HepG2 (cell line): ENCODE results near the gene PHF23. TPM values are rescaled to one million over a fixed set of nuclear protein-coding genes. Genes with fewer than 3 reads are reported as not detected.

Source experiments
- CHCHD3 ChIP-seq: sonication (generic); formaldehyde crosslinking; IDR thresholded peaks from 2 replicates; pipeline ENCODE4 v1.8.0; 2022; ENCODE audit warnings: mild to moderate bottlenecking, missing genetic modification reagents, moderate library complexity
- CHD2 ChIP-seq: IDR thresholded peaks from 2 replicates; pipeline ENCODE4 v1.6.1; 2011; ENCODE audit warnings: low read depth, low read length, improper control_type of control experiment
- CHD4 ChIP-seq: fragments of 200-600 bp; sonication (generic); IDR thresholded peaks from 2 replicates; pipeline ENCODE4 v1.7.0; 2017; ENCODE audit warnings: mild to moderate bottlenecking, low read length, borderline replicate concordance
- DMAP1 ChIP-seq: IDR thresholded peaks from 2 replicates; pipeline ENCODE4 v1.6.1; 2016
- GZF1 ChIP-seq: sonication (generic); formaldehyde crosslinking; IDR thresholded peaks from 2 replicates; pipeline ENCODE4 v1.5.1; 2020; ENCODE audit warnings: mild to moderate bottlenecking, missing genetic modification reagents
- HNRNPLL ChIP-seq: fragments of 200-400 bp; formaldehyde crosslinking; IDR thresholded peaks from 2 replicates; pipeline ENCODE4 v1.6.1; 2017; ENCODE audit warnings: mild to moderate bottlenecking, low read depth, low read length; ENCODE audit not compliant: poor library complexity, severe bottlenecking
- MAFK ChIP-seq, 2 experiments: IDR thresholded peaks in 1 of 2; conservative IDR thresholded peaks in 1 of 2; 2 replicates each; pipeline ENCODE4 v1.6.1; 2011; ENCODE audit warnings: improper control_type of control experiment in 2 of 2, low read length in 2 of 2
- MED1 ChIP-seq: sonication (generic); formaldehyde crosslinking; IDR thresholded peaks from 2 replicates; pipeline ENCODE4 v1.4.0; 2020; ENCODE audit warnings: missing genetic modification reagents
- MTA3 ChIP-seq: sonication (generic); formaldehyde crosslinking; IDR thresholded peaks from 2 replicates; pipeline ENCODE4 v1.4.0; 2020; ENCODE audit warnings: missing genetic modification reagents
- NR2F1 ChIP-seq, 2 experiments: fragments of 450-650 bp in 1 of 2; formaldehyde crosslinking in 1 of 2; IDR thresholded peaks; 2 replicates each; pipeline versions ENCODE4 v1.5.0 to v1.6.1; 2016 to 2020; ENCODE audit warnings: mild to moderate bottlenecking in 1 of 2, missing compliant biosample characterization in 1 of 2, missing genetic modification reagents in 1 of 2, moderate library complexity in 1 of 2
- REXO4 ChIP-seq: sonication (generic); formaldehyde crosslinking; IDR thresholded peaks from 2 replicates; pipeline ENCODE4 v1.8.0; 2022; ENCODE audit warnings: missing genetic modification reagents, mild to moderate bottlenecking, borderline replicate concordance
- SRSF1 ChIP-seq: fragments of 200-400 bp; formaldehyde crosslinking; optimal IDR thresholded peaks from 2 replicates; pipeline ENCODE3; 2017; ENCODE audit warnings: mild to moderate bottlenecking, low read depth, low read length, moderate library complexity
- ZC3H13 ChIP-seq: sonication (generic); formaldehyde crosslinking; IDR thresholded peaks from 2 replicates; pipeline ENCODE4 v1.8.1; 2023; ENCODE audit warnings: mild to moderate bottlenecking, missing genetic modification reagents, moderate library complexity
- ZFX ChIP-seq: sonication (generic); formaldehyde crosslinking; IDR thresholded peaks from 2 replicates; pipeline ENCODE4 v1.4.0; 2020; ENCODE audit warnings: mild to moderate bottlenecking, low read depth, missing genetic modification reagents, moderate library complexity
- ZNF180 ChIP-seq: sonication (generic); formaldehyde crosslinking; IDR thresholded peaks from 2 replicates; pipeline ENCODE4 v1.4.0; 2020; ENCODE audit warnings: low read depth, missing genetic modification reagents, borderline replicate concordance
- ZNF230 ChIP-seq: sonication (generic); formaldehyde crosslinking; IDR thresholded peaks from 2 replicates; pipeline ENCODE4 v1.4.0; 2020; ENCODE audit warnings: mild to moderate bottlenecking, missing genetic modification reagents
- ZNF329 ChIP-seq: sonication (generic); formaldehyde crosslinking; IDR thresholded peaks from 2 replicates; pipeline ENCODE4 v1.9.0; 2021; ENCODE audit warnings: low read depth, mild to moderate bottlenecking, missing genetic modification reagents
- ZNF558 ChIP-seq: sonication (generic); formaldehyde crosslinking; IDR thresholded peaks from 2 replicates; pipeline ENCODE4 v1.9.0; 2022; ENCODE audit warnings: mild to moderate bottlenecking, missing genetic modification reagents, borderline replicate concordance
- ZNF605 ChIP-seq: sonication (generic); formaldehyde crosslinking; IDR thresholded peaks from 2 replicates; pipeline ENCODE4 v1.8.0; 2022; ENCODE audit warnings: mild to moderate bottlenecking, missing genetic modification reagents
- ZNF724P ChIP-seq: sonication (generic); formaldehyde crosslinking; IDR thresholded peaks from 2 replicates; pipeline ENCODE4 v1.8.0; 2022; ENCODE audit warnings: missing genetic modification reagents, borderline replicate concordance
- polyA plus RNA-seq, 8 experiments: library from polyadenylated mRNA; depleted of rRNA in 3 of 8; stranded (reverse) in 7 of 8; unstranded in 1 of 8; fragments of >200 nt; fragmentation: Illumina TruSeq in 4 of 8; extraction: Trizol in 4 of 8; gene quantifications; 2 replicates each; pipeline versions ENCODE4 v1.2.1 to v1.2.3, GENCODE V29; 2011 to 2016; ENCODE audit warnings: low read depth in 4 of 8, missing spikeins in 1 of 8, mixed read lengths in 1 of 8; ENCODE audit not compliant: insufficient read depth in 1 of 8
- total RNA-seq, 5 experiments: library from RNA; depleted of rRNA; stranded (reverse); fragments of >200 nt; fragmentation: Illumina TruSeq; extraction: Trizol; gene quantifications; 2 replicates each; pipeline ENCODE4 v1.2.3, GENCODE V29; 2016; ENCODE audit warnings: low read depth in 1 of 5
- TF ChIP-seq, protein P1 (sequence below): sonication (generic); formaldehyde crosslinking; IDR thresholded peaks from 2 replicates; pipeline ENCODE4 v1.5.1; 2020; ENCODE audit warnings: mild to moderate bottlenecking, missing genetic modification reagents, borderline replicate concordance
- TF ChIP-seq, protein P2 (sequence below): sonication (generic); formaldehyde crosslinking; IDR thresholded peaks from 2 replicates; pipeline ENCODE4 v1.4.0; 2020; ENCODE audit warnings: missing genetic modification reagents, mild to moderate bottlenecking, borderline replicate concordance

PHF23 gene
- total and polyA plus RNA-seq, 2 of the 13 experiments (the other 11 are each of a cell fraction or from before 2014, with no cell fraction given) = 27.6 to 33.2 TPM

DNA sequence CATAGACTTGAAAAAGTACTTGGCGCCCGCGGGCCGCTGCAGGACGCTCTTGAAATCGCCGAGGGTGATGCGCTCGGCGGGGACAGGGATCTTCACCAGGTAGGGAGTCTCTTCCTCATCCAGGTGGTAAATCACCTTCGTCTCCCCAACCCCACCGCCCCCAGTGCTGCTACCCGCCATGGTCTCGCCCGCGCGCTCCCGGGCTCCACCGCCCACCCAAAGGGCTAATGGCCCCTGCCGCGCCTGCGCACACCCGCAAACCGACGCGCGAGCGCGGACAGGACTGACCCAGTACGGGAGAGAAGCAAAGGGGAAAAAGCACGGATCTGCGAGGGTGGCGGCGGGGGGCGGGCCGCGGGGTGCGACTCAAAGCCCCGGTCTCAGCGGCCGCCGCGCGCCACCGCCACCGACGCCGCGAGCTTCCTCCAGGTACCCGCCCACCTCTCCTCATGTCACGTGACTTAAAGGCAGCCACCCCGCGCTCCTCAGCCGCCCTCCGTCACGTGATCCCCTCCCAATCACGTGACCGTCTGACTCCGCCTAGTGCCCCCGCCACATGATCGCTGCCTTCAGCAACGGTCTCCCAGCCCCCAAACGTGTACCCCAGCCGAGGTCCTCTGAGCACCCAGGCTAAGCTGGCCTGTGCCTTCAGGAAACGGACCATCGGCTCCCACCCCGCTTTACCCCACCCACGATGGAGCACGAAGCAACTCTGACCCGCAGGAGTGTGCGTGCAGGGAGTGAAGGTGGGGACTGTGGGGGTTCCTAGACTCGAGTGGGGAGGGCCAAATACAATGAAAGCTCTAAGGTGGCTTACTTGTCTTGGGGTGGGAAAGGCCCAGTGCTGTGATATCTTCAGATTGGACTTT is 4.9 kb downstream of the PHF23 start, which contains the start of gene DVL2 (continued):
- TF ChIP-seq MTA3 (no peak), NR2F1 (CRISPR knock-in tag; IDR thresholded peaks at IDR 0.05) (0 out of 4 replicates have a peak, but pooled peaks of 1 of the 2 experiments have one; percentile 28), ZNF605 (0 out of 2 replicates have a peak, but pooled peaks have one; percentile 46), ZNF230 (CRISPR knock-in tag) (no peak), ZFX (CRISPR knock-in tag) (peak; percentile 63; the same call in 1 of the 2 replicates), MED1 (CRISPR knock-in tag) (peak; percentile 91), ZNF329 (CRISPR knock-in tag) (no peak), ZC3H13 (CRISPR knock-in tag) (peak; percentile 100), CHD4 (no peak), REXO4 (CRISPR knock-in tag) (no peak), CHCHD3 (no peak), GZF1 (CRISPR knock-in tag) (no peak), DMAP1 (0 out of 2 replicates have a peak, but pooled peaks have one; percentile 58), SRSF1 (peak; percentile 75), MAFK (conservative IDR thresholded peaks at IDR 0.05 in 1 of 2, IDR thresholded peaks at IDR 0.05 in 1 of 2; ENCODE audit: low read length in 2 of 2) (no peak), ZNF180 (peak; percentile 57; the same call in 1 of the 2 replicates), HNRNPLL (peak; percentile 86), ZNF724P (no peak), ZNF558 (CRISPR knock-in tag) (no peak; the same call in 1 of the 2 replicates), CHD2 (no peak)
- TF ChIP-seq, protein P1, sequence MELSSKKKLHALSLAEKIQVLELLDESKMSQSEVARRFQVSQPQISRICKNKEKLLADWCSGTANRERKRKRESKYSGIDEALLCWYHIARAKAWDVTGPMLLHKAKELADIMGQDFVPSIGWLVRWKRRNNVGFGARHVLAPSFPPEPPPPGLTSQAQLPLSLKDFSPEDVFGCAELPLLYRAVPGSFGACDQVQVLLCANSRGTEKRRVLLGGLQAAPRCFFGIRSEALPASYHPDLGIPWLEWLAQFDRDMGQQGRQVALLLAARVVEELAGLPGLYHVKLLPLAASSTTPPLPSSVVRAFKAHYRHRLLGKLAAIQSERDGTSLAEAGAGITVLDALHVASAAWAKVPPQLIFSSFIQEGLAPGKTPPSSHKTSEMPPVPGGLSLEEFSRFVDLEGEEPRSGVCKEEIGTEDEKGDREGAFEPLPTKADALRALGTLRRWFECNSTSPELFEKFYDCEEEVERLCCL (CRISPR knock-in tag) = no peak
- TF ChIP-seq, protein P2, sequence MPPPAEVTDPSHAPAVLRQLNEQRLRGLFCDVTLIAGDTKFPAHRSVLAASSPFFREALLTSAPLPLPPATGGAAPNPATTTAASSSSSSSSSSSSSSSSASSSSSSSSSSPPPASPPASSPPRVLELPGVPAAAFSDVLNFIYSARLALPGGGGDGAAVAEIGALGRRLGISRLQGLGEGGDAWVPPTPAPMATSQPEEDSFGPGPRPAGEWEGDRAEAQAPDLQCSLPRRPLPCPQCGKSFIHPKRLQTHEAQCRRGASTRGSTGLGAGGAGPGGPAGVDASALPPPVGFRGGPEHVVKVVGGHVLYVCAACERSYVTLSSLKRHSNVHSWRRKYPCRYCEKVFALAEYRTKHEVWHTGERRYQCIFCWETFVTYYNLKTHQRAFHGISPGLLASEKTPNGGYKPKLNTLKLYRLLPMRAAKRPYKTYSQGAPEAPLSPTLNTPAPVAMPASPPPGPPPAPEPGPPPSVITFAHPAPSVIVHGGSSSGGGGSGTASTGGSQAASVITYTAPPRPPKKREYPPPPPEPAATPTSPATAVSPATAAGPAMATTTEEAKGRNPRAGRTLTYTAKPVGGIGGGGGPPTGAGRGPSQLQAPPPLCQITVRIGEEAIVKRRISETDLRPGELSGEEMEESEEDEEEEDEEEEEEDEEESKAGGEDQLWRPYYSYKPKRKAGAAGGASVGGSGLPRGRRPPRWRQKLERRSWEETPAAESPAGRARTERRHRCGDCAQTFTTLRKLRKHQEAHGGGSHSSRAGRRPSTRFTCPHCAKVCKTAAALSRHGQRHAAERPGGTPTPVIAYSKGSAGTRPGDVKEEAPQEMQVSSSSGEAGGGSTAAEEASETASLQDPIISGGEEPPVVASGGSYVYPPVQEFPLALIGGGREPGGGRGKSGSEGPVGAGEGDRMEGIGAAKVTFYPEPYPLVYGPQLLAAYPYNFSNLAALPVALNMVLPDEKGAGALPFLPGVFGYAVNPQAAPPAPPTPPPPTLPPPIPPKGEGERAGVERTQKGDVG (CRISPR knock-in tag) = peak; percentile 52; the same call in 1 of the 2 replicates
